ENCODE measurements around the gene ZNHIT6. TPM values are rescaled to one million over a fixed set of nuclear protein-coding genes. Genes with fewer than 3 reads are reported as not detected.
A peak's percentile ranks its signal among the peaks of the same experiment; 100 is the strongest.

Gene ZNHIT6
- total RNA-seq, 1 experiment from 2014 or later, result 56.2 TPM

GRCh38 chr1:85681087-85681486 is 27.1 kb downstream of the ZNHIT6 start:
- no TSS peak for BruUV-seq (replicated peaks)
- TF ChIP-seq CTCF (IDR thresholded peaks at IDR 0.05) (no peak), TCF7L2 (IDR thresholded peaks at IDR 0.05; ENCODE audit: low read depth, low read length) (no peak), SIN3A (IDR thresholded peaks at IDR 0.05; ENCODE audit: borderline replicate concordance, insufficient read depth, low read depth, low read length) (no peak), POLR2AphosphoS5 (IDR thresholded peaks at IDR 0.05; ENCODE audit: low read depth, low read length) (no peak)
- TF ChIP-seq, protein P1, sequence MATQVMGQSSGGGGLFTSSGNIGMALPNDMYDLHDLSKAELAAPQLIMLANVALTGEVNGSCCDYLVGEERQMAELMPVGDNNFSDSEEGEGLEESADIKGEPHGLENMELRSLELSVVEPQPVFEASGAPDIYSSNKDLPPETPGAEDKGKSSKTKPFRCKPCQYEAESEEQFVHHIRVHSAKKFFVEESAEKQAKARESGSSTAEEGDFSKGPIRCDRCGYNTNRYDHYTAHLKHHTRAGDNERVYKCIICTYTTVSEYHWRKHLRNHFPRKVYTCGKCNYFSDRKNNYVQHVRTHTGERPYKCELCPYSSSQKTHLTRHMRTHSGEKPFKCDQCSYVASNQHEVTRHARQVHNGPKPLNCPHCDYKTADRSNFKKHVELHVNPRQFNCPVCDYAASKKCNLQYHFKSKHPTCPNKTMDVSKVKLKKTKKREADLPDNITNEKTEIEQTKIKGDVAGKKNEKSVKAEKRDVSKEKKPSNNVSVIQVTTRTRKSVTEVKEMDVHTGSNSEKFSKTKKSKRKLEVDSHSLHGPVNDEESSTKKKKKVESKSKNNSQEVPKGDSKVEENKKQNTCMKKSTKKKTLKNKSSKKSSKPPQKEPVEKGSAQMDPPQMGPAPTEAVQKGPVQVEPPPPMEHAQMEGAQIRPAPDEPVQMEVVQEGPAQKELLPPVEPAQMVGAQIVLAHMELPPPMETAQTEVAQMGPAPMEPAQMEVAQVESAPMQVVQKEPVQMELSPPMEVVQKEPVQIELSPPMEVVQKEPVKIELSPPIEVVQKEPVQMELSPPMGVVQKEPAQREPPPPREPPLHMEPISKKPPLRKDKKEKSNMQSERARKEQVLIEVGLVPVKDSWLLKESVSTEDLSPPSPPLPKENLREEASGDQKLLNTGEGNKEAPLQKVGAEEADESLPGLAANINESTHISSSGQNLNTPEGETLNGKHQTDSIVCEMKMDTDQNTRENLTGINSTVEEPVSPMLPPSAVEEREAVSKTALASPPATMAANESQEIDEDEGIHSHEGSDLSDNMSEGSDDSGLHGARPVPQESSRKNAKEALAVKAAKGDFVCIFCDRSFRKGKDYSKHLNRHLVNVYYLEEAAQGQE (IDR thresholded peaks at IDR 0.05; ENCODE audit: insufficient read depth in 1 of 2, low read depth in 2 of 2, low read length in 1 of 2), result no peak

GRCh38 chr1:85678193-85678592 is 30.0 kb downstream of the ZNHIT6 start:
- Histone ChIP-seq H3K4me3 (ENCODE audit: low read depth in 2 of 2, low read length in 2 of 2) (no peak overlapping the region), H3K36me3 (ENCODE audit: control insufficient read depth, insufficient read depth, low read length) (peaks cover 60% of the 10 kb centered on the region), H3K27ac (ENCODE audit: low read length) (no peak overlapping the region), H3K27me3 (ENCODE audit: control insufficient read depth, insufficient read depth, low read length) (no peaks in the 10 kb centered on the region), H3K4me1 (ENCODE audit: control insufficient read depth, insufficient read depth, low read length) (no peaks in the 10 kb centered on the region; the same call in 1 of the 2 replicates), H3K9me3 (ENCODE audit: control insufficient read depth, insufficient read depth, low read depth, low read length) (no peaks in the 10 kb centered on the region)
- ATAC-seq (no peak), DNase-seq (ENCODE audit: low read depth, low spot score) (no peak)
- no TSS peak for BruUV-seq (replicated peaks)
- CTCF ChIA-PET, result interaction anchor here (0.6 kb wide), 1 partner anchor 61 kb away, joined by 3 read pairs; no protein-coding TSS in a partner anchor
- TF ChIP-seq, protein P1 (IDR thresholded peaks at IDR 0.05; ENCODE audit: insufficient read depth in 1 of 2, low read depth in 2 of 2, low read length in 1 of 2), result no peak
- TF ChIP-seq CTCF (IDR thresholded peaks at IDR 0.05), result no peak
- TF ChIP-seq TCF7L2 (IDR thresholded peaks at IDR 0.05; ENCODE audit: low read depth, low read length), result no peak
- TF ChIP-seq SIN3A (IDR thresholded peaks at IDR 0.05; ENCODE audit: borderline replicate concordance, insufficient read depth, low read depth, low read length), result no peak
- TF ChIP-seq POLR2AphosphoS5 (IDR thresholded peaks at IDR 0.05; ENCODE audit: low read depth, low read length), result no peak
- intact Hi-C loops (cut with micrococcal nuclease; ENCODE audit: unreplicated experiment), result no loop called here
- POLR2A ChIA-PET, result no interaction called here
- in situ Hi-C loops (cut with HindIII; ENCODE audit: low pct_unique_long_range_greater_than_20kb, low sequenced_read_pairs), result loop anchor here (25.0 kb wide), 1 partner anchor 366 kb away; no protein-coding TSS in a partner anchor

More at GRCh38 chr1:85681087-85681486, 27.1 kb downstream of the ZNHIT6 start:
- no peak for DNase-seq (ENCODE audit: low read depth, low spot score)
- Histone ChIP-seq H3K4me3 (ENCODE audit: low read depth in 2 of 2, low read length in 2 of 2) (no peak overlapping the region), H3K36me3 (ENCODE audit: control insufficient read depth, insufficient read depth, low read length) (peaks cover 43% of the 10 kb centered on the region), H3K27ac (ENCODE audit: low read length) (peak overlapping the region; percentile 30; the same call in 1 of the 2 replicates), H3K9me3 (ENCODE audit: control insufficient read depth, insufficient read depth, low read depth, low read length) (no peaks in the 10 kb centered on the region), H3K27me3 (ENCODE audit: control insufficient read depth, insufficient read depth, low read length) (no peaks in the 10 kb centered on the region), H3K4me1 (ENCODE audit: control insufficient read depth, insufficient read depth, low read length) (no peaks in the 10 kb centered on the region; the same call in 1 of the 2 replicates)
- in situ Hi-C loops (cut with HindIII; ENCODE audit: low pct_unique_long_range_greater_than_20kb, low sequenced_read_pairs) (loop anchor here (25.0 kb wide), 1 partner anchor 369 kb away; no protein-coding TSS in a partner anchor), intact Hi-C loops (cut with micrococcal nuclease; ENCODE audit: unreplicated experiment) (no loop called here)
- ChIA-PET POLR2A (interaction anchor here (0.5 to 0.7 kb wide), 4 partner anchors 12 to 405 kb away, joined by 3 to 4 read pairs (median 3); partner anchors contain the start of gene BCL10), CTCF (interaction anchor here (0.6 to 1.1 kb wide), 3 partner anchors 11 to 75 kb away, joined by 4 to 7 read pairs (median 4); no protein-coding TSS in a partner anchor)
- ATAC-seq, result peak; percentile 63; the same call in 1 of the 2 replicates
